A549 (cell line): ENCODE measurements around the gene CCR9.

Source experiments
- CEBPB ChIP-seq, 2 experiments: fragments of >200 bp in 1 of 2; sonication (Bioruptor Twin) in 1 of 2; formaldehyde crosslinking in 1 of 2; IDR thresholded peaks; 2 replicates each; pipeline ENCODE4 v1.6.1; 2012 to 2016
- HDAC2 ChIP-seq: fragments of 200-600 bp; sonication (generic); IDR thresholded peaks from 2 replicates; pipeline ENCODE4 v1.6.1; 2016
- KDM1A ChIP-seq: fragments of 200-600 bp; sonication (generic); IDR thresholded peaks from 2 replicates; pipeline ENCODE4 v1.6.1; 2016; ENCODE audit warnings: low read depth, mild to moderate bottlenecking
- MAFK ChIP-seq: fragments of 450-650 bp; IDR thresholded peaks from 2 replicates; pipeline ENCODE4 v1.6.1; 2014; ENCODE audit not compliant: partially characterized antibody
- MAZ ChIP-seq: fragments of 150-350 bp; IDR thresholded peaks from 2 replicates; pipeline ENCODE4 v1.6.1; 2014; ENCODE audit warnings: antibody characterized with exemption, low read depth, low read length, borderline replicate concordance
- POLR2A ChIP-seq: IDR thresholded peaks from 2 replicates; pipeline ENCODE4 v1.6.1; 2012; ENCODE audit warnings: mild to moderate bottlenecking, low read length
- SREBF2 ChIP-seq: fragments of 450-650 bp; IDR thresholded peaks from 2 replicates; pipeline ENCODE4 v1.6.1; 2014; ENCODE audit warnings: mild to moderate bottlenecking, moderate library complexity
- TF ChIP-seq, protein P1 (sequence below): fragments of >200 bp; sonication (Bioruptor Twin); formaldehyde crosslinking; IDR thresholded peaks from 3 replicates; pipeline ENCODE4 v1.5.1; 2016
- TF ChIP-seq, protein P2 (sequence below): fragments of 200-600 bp; sonication (generic); IDR thresholded peaks from 2 replicates; pipeline ENCODE4 v1.6.1; 2016; ENCODE audit warnings: antibody characterized with exemption, mild to moderate bottlenecking, moderate library complexity
- TF ChIP-seq, protein P3 (sequence below): fragments of 150-350 bp; IDR thresholded peaks from 2 replicates; pipeline ENCODE4 v1.6.1; 2014; ENCODE audit warnings: low read depth, mild to moderate bottlenecking, low read length
- TF ChIP-seq, protein P4 (sequence below): IDR thresholded peaks from 2 replicates; pipeline ENCODE4 v1.6.1; 2012

DNA sequence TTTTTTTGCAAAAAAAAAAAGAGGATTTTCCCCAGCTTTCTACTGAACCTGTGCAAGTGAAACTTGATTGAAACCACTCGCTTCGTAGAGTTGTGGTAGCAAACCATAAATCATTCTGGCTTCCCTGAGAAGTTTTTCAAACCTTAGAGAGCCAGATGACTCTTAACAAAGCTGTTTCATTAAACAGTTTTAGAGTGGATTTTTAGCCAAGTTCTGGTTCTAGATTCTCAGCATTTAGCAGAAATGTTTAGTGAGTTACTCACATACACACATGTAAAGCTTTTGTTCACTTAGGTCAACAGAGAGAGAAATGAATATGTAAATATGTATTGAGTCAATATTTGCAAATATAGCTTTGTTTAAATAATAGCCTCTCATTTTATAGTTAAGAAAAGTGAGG is 18.1 kb upstream of the CCR9 start:
- TF ChIP-seq, protein P1, sequence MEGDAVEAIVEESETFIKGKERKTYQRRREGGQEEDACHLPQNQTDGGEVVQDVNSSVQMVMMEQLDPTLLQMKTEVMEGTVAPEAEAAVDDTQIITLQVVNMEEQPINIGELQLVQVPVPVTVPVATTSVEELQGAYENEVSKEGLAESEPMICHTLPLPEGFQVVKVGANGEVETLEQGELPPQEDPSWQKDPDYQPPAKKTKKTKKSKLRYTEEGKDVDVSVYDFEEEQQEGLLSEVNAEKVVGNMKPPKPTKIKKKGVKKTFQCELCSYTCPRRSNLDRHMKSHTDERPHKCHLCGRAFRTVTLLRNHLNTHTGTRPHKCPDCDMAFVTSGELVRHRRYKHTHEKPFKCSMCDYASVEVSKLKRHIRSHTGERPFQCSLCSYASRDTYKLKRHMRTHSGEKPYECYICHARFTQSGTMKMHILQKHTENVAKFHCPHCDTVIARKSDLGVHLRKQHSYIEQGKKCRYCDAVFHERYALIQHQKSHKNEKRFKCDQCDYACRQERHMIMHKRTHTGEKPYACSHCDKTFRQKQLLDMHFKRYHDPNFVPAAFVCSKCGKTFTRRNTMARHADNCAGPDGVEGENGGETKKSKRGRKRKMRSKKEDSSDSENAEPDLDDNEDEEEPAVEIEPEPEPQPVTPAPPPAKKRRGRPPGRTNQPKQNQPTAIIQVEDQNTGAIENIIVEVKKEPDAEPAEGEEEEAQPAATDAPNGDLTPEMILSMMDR: no peak
- TF ChIP-seq, protein P2, sequence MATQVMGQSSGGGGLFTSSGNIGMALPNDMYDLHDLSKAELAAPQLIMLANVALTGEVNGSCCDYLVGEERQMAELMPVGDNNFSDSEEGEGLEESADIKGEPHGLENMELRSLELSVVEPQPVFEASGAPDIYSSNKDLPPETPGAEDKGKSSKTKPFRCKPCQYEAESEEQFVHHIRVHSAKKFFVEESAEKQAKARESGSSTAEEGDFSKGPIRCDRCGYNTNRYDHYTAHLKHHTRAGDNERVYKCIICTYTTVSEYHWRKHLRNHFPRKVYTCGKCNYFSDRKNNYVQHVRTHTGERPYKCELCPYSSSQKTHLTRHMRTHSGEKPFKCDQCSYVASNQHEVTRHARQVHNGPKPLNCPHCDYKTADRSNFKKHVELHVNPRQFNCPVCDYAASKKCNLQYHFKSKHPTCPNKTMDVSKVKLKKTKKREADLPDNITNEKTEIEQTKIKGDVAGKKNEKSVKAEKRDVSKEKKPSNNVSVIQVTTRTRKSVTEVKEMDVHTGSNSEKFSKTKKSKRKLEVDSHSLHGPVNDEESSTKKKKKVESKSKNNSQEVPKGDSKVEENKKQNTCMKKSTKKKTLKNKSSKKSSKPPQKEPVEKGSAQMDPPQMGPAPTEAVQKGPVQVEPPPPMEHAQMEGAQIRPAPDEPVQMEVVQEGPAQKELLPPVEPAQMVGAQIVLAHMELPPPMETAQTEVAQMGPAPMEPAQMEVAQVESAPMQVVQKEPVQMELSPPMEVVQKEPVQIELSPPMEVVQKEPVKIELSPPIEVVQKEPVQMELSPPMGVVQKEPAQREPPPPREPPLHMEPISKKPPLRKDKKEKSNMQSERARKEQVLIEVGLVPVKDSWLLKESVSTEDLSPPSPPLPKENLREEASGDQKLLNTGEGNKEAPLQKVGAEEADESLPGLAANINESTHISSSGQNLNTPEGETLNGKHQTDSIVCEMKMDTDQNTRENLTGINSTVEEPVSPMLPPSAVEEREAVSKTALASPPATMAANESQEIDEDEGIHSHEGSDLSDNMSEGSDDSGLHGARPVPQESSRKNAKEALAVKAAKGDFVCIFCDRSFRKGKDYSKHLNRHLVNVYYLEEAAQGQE: no peak
- TF ChIP-seq MAZ: no peak
- TF ChIP-seq SREBF2: no peak
- TF ChIP-seq, protein P3, sequence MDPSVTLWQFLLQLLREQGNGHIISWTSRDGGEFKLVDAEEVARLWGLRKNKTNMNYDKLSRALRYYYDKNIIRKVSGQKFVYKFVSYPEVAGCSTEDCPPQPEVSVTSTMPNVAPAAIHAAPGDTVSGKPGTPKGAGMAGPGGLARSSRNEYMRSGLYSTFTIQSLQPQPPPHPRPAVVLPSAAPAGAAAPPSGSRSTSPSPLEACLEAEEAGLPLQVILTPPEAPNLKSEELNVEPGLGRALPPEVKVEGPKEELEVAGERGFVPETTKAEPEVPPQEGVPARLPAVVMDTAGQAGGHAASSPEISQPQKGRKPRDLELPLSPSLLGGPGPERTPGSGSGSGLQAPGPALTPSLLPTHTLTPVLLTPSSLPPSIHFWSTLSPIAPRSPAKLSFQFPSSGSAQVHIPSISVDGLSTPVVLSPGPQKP: no peak
- TF ChIP-seq, protein P4, sequence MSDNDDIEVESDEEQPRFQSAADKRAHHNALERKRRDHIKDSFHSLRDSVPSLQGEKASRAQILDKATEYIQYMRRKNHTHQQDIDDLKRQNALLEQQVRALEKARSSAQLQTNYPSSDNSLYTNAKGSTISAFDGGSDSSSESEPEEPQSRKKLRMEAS: no peak
- no peak for TF ChIP-seq POLR2A
- no peak for TF ChIP-seq KDM1A
- TF ChIP-seq MAFK: no peak
- no peak for TF ChIP-seq CEBPB (IDR thresholded peaks at IDR 0.05)
- TF ChIP-seq HDAC2: no peak
